ENCODE data around the gene HDAC11.

GRCh38 chr3:13553686-13554085, 73.6 kb downstream of the HDAC11 start:
- TF ChIP-seq EZH2 (IDR thresholded peaks at IDR 0.05; ENCODE audit: insufficient read depth, poor library complexity, severe bottlenecking) (no peak), EZH2phosphoT487 (IDR thresholded peaks at IDR 0.05; ENCODE audit: insufficient read depth, low read depth) (no peak)

Data from GM23248 (cell line).